ENCODE data around the gene CUL1.

DNA sequence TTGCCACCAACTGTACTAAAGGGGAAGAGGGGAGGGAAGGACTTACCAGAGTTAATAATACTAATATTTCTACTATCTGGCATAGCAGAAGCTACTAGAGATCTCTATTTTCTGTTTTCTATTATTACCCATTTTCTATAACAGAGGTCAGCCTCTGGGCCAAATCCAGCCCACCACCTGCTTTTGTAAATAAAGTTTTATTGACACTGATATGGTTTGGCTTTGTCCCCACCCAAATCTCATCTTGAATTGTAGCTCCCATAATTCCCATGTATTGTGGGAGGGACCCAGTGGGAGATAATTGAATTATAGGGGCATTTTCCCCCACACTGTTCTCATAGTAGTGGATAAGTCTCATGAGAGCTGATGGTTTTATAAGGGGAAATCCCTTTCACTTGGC is 45.9 kb upstream of the CUL1 start:
- TF ChIP-seq, protein P1, sequence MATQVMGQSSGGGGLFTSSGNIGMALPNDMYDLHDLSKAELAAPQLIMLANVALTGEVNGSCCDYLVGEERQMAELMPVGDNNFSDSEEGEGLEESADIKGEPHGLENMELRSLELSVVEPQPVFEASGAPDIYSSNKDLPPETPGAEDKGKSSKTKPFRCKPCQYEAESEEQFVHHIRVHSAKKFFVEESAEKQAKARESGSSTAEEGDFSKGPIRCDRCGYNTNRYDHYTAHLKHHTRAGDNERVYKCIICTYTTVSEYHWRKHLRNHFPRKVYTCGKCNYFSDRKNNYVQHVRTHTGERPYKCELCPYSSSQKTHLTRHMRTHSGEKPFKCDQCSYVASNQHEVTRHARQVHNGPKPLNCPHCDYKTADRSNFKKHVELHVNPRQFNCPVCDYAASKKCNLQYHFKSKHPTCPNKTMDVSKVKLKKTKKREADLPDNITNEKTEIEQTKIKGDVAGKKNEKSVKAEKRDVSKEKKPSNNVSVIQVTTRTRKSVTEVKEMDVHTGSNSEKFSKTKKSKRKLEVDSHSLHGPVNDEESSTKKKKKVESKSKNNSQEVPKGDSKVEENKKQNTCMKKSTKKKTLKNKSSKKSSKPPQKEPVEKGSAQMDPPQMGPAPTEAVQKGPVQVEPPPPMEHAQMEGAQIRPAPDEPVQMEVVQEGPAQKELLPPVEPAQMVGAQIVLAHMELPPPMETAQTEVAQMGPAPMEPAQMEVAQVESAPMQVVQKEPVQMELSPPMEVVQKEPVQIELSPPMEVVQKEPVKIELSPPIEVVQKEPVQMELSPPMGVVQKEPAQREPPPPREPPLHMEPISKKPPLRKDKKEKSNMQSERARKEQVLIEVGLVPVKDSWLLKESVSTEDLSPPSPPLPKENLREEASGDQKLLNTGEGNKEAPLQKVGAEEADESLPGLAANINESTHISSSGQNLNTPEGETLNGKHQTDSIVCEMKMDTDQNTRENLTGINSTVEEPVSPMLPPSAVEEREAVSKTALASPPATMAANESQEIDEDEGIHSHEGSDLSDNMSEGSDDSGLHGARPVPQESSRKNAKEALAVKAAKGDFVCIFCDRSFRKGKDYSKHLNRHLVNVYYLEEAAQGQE (IDR thresholded peaks at IDR 0.05; ENCODE audit: low read depth), result no peak
- no peak for TF ChIP-seq ZFX (IDR thresholded peaks at IDR 0.05)
- no peak for TF ChIP-seq POLR2A (IDR thresholded peaks at IDR 0.05; ENCODE audit: borderline replicate concordance, extremely low read depth, insufficient read depth, insufficient read length)
- TF ChIP-seq SRF (IDR thresholded peaks at IDR 0.05; ENCODE audit: low read depth), result no peak
- TF ChIP-seq, protein P2, sequence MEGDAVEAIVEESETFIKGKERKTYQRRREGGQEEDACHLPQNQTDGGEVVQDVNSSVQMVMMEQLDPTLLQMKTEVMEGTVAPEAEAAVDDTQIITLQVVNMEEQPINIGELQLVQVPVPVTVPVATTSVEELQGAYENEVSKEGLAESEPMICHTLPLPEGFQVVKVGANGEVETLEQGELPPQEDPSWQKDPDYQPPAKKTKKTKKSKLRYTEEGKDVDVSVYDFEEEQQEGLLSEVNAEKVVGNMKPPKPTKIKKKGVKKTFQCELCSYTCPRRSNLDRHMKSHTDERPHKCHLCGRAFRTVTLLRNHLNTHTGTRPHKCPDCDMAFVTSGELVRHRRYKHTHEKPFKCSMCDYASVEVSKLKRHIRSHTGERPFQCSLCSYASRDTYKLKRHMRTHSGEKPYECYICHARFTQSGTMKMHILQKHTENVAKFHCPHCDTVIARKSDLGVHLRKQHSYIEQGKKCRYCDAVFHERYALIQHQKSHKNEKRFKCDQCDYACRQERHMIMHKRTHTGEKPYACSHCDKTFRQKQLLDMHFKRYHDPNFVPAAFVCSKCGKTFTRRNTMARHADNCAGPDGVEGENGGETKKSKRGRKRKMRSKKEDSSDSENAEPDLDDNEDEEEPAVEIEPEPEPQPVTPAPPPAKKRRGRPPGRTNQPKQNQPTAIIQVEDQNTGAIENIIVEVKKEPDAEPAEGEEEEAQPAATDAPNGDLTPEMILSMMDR (IDR thresholded peaks at IDR 0.05 in 2 of 3, conservative IDR thresholded peaks at IDR 0.05 in 1 of 3; ENCODE audit: borderline replicate concordance in 1 of 3, insufficient read depth in 1 of 3, low read depth in 2 of 3, low read length in 2 of 3), result no peak
- no peak for TF ChIP-seq EZH2 (IDR thresholded peaks at IDR 0.05)
- no peak for TF ChIP-seq CEBPB (IDR thresholded peaks at IDR 0.05; ENCODE audit: low read depth)
- no peak for TF ChIP-seq CBX3 (IDR thresholded peaks at IDR 0.05; ENCODE audit: low read depth)
- no peak for TF ChIP-seq POLR2AphosphoS5 (IDR thresholded peaks at IDR 0.05; ENCODE audit: low read depth, low read length)
- TF ChIP-seq, protein P3, sequence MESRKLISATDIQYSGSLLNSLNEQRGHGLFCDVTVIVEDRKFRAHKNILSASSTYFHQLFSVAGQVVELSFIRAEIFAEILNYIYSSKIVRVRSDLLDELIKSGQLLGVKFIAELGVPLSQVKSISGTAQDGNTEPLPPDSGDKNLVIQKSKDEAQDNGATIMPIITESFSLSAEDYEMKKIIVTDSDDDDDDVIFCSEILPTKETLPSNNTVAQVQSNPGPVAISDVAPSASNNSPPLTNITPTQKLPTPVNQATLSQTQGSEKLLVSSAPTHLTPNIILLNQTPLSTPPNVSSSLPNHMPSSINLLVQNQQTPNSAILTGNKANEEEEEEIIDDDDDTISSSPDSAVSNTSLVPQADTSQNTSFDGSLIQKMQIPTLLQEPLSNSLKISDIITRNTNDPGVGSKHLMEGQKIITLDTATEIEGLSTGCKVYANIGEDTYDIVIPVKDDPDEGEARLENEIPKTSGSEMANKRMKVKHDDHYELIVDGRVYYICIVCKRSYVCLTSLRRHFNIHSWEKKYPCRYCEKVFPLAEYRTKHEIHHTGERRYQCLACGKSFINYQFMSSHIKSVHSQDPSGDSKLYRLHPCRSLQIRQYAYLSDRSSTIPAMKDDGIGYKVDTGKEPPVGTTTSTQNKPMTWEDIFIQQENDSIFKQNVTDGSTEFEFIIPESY (IDR thresholded peaks at IDR 0.05; ENCODE audit: extremely low read depth, insufficient replicate concordance, low read length), result no peak

Data from HCT116 (cell line).